GDM1 (cell line): ENCODE measurements around the gene UBE2G2.

Source experiments
- DNase-seq: peaks from one replicate; lab custom pipeline; 2025; lab: John Stamatoyannopoulos, UW

UBE2G2 gene, protein sequence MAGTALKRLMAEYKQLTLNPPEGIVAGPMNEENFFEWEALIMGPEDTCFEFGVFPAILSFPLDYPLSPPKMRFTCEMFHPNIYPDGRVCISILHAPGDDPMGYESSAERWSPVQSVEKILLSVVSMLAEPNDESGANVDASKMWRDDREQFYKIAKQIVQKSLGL

DNA sequence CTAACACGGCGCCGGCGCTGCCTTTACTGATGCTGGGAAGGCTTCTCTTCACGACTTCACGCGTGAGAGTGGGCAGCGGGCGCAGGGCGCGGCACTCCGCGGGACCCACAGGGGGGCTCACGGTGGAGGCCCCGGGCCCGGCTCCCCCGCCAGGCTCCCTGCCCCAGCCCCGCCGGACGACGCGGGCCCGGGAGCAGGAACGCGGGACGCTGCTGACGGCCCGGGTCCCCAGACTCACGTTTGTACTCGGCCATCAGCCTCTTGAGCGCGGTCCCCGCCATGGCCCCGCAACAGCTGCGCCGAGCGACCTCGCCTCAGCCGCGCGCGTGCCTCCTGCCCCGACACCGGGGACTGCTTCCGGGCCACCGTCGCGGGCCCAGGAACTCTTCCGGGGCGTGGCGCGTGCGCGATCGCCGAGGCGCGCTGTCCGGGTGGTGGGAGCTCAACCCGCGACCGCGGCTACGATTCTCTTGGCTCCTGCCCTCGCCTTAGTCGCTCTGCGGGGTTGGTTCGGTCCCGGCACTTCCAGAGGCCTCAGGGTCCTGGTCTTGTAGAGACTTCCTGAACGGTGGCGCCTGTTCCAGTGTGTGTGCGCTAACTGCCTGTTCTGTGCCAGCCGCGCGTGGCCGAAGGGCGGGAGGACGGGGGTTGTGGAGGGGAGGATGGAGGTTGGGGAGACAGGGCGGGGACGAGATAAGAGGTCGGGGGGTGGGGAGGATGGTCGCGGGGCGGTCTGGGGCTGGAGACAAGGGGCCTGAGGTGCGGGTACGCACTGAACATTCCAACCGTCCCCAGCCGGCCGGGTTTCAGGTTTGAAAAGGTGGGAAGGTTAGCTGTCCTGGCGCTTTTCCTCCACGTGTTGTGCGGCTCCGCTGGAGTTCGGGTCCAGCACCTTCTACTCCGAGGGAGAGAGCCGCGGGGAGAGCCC, at the start of gene UBE2G2:
TSS of gene UBE2G2 (minus strand) at position 353 of the 928 bp plus-strand sequence. CDS start at position 281, 72 bp downstream.
- DNase-seq = peak; percentile 76

DNA sequence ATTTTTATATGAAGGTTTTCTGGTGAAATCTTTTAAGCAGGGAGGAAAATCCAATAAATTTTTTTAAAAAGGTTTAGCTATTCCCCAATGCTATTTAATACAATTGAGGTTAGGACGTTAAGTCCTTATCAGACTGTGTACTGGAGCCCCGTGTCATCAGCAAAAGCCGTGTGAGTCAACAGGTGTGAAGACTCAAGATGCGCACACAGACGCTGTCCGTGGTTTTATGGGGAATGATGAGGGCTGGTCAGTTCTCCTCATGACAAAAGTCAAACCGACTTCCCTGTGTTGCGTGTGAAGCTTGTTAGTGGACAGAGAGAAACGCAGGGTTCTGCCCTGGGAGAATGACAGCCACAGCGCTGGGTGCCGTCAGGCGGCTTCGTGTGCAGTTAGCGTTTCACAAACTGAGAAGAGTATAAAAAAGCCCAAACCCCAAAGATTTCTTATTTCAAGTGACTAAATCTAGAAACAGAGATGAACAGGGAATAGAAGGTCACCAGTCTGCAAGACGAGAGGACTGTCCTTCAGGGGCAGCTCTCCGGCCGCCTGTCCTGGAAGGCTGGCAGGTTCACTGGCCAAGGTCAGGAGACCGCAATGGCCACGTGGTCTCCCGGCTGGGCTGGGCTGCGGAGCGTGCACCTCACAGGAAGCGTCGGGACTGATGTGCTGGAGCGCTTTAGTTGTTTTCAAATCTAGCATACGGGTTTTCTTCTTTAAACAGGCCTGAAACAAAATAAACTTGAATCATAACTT, 49.5 kb upstream of the UBE2G2 start:
- DNase-seq = no peak

DNA sequence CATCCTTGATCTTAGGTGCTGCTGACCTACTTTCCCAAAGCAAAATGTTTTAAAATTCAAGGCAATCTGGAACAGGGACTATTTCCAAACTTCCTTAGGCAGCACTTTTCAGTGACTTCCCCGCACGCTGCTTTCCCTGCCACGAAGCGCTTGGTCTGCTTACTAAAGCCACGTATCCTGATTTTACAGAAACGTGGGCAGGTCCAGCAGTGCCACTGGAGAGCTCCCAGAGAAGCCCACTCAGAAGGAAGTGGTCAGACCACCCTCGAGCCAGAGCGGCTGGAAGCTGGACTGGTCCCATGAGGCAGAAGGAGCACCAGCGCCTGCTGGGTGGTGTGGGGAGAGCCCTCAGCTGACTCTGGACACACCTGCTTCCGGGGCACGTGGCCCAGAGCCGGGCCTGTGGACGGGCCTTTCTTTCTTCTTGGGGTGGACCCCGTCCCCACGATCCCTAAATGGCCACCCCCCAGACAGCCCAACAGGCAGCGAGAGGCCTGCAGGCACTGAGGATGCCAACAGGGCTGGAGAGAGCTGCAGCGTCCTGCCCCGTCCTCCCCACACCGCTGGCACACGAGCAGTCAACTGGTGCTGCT, 48.7 kb upstream of the UBE2G2 start:
- no peak for DNase-seq

DNA sequence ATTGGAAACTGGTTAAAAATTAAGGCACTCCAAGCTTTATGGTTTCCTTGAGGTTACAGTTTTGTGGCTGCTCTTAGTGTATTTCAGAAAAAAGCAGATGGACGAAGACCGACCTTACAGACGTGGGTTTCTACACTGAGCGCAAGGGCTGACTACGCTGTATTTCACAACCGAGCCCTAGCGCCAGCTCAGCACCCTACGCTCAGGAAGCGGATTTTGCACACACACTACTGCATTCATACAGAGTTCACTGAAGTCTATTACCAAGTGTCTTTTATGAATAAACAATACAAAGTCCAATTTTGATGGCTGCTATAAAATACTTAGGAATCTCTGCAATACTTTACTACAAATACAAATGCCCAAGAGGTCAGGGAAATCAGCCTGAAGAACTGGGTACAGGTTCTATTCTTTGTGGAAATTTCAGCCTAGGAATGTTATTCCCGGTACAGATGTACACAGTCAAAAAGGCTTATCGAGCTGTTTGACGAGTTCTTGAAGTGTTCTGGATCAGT, 48.1 kb upstream of the UBE2G2 start:
- no peak for DNase-seq

DNA sequence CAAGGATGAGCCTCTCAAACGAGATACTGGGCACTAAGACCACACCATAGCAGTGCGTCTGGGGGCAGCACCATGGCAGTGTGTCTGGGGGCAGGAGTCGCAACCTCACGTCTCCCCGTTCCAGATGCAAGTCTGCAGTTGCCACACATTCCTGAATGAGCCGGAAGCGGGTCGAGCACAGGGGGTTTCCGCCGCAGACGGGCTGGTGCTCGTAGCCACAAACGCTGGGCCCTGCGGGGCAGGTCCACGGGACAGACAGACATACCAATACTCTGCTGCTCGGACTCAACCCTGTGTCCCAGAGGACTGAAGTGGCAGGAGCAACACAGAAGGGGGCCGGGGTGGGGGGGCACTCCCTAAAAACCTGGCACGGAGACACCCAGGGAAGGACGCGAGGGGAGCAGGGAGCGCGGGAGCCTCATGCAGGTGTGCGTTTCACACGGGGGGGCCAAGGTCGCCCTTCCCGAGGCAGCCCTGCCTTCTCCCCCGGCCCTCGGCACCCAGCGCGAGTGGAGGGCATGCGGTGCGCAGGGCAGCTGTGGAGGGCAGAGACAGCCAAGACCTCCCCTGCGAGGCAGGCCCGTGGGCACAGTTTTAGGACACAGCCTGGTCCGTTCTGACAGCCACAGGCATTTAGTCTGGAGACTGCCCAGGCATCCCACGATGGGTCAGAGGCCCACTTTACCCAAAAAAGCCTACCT, 47.4 kb upstream of the UBE2G2 start:
- no peak for DNase-seq

DNA sequence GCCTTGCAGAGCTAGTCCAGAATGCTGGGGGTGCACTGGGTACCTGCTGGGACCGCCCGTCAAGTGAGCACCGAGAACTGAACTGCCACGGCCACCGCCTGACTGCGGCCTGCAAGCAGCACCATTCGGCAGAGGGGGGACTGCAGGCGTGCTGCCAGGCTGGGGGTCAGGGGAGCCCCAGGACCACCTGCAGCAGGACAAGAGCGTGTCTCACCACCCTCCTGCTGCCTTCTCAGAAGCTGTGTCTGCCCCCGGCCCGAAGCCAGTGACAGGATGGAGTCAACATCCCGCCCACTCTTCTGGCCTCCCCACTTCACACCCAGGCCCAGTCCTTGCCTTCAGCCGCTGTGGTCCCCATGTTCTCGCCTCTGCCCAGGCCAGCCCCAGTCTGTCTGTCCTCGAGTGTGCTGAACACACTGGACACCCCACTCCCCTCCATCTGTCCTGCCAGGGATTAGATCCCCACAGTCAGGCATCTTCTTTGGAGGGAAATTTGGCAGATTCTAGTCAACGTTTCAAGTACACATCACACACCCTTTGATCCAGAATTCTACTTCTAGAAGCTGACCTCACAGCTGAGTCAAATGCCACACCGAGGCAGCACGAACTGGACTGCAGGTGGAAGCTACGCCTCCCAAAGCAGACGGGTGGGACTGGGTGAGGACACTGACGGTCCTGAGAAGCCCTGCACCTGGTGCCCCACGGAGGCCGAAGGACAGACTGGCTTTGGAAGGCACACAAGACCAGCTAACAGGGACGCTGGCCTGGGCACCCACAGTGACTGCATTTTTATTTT, 45.8 kb upstream of the UBE2G2 start:
- DNase-seq = no peak

DNA sequence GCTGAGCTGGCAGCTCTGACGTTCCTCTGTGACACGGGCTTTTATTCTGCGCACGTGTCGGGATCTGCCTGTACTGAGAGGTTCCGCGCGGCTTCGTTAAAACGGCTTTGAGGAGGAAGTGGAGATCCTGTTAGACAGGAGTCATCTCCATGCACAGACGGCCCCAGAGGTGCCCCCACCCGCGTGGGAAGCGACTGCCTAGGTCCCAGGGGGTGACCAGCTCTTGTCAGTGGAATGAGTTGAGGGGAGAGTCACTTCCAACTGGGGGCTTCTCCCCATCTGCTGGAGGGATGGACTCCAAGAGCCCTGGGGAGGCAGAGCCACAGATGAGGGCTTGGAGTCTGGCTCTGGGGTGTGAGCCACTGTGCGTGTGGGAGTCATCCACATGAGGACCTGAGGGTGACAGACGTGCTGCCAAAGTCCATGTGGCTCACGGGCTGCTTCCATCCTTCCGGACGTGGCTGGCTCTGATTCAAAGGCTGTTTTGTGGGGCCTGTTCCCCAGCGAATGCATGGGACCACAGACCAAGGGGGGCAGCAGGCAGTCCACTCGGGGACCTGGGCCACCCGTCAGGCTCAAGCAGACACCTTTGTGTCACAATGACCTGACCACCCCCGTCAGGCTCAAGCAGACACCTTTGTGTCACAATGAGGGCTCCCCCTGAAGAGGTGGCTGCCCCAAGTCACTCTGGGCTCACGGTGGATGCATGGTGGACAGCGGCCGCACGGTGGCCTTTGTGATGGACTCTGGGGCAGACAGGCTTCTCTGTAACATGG, 45.1 kb upstream of the UBE2G2 start:
- peak; percentile 56 for DNase-seq

DNA sequence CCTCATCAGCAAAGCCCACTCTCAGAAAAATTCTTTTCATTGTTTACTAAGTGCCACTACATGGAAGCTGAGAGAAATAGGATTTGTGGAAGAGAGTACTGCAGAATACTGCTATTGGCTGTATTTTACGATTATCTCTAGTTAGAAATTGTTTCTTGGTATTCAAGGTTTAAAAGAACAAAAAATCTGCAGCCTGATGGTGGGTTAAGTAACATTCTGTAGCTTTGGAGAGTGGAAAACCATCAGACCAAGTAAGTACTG, 44.5 kb upstream of the UBE2G2 start:
- no peak for DNase-seq

DNA sequence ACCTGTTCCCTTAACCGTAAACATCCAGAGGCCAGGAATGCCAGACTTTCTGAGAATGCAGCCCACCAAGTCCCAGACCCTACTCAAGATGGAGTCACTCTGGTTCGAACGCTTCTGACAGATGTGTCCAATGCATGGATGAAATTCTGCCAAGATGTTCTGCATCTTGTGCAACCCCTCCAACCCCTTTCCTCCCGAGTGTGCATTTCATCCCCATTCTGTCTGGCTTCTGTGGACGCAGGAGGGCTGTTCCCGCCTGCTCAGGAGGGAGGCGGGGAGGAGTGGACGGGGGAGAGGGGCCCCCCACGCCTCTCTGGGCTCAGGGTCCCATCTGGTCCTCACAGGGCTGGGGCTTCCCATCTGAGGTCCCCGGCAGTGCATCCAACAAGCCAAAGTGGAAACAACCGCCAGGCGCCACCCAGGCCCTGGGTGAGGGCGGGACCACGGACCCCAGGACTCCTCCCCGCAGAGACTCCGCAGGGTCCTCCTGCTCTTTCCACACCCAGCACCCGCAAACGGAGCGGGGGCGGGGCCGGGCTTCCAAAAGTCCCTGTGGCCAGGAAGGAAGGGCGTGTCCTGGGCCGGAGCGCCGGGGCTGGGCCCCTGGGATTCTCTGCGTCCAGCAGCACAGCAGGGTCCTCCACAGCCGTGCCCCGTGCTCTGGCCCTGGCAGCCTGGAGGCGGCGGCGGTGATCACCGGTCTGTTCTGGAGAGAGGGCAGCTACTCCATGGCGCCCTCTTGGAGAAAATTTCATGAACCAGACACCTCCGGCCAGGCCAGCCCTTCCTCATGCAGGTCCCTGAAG, 44.0 kb upstream of the UBE2G2 start:
- DNase-seq = peak; percentile 41

DNA sequence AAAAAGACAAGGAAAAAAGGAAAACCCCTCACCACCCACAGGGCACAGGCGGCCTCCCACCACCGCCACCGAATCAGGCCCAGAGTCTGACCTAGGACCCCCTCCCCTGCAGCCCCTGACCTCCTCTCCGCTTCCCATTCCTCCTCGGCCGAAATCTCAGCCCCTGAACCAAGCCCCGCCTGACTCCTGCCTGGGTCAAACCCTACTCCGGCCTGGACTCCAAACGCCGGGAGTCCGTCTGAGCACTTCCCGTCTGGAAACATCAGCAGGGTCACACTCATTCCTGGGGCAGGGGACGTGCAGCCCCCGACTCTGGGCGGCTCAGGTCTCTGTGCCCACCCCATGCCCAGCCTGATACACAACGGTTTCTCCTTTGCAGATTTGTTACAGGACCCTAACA, 42.6 kb upstream of the UBE2G2 start:
- DNase-seq = no peak

DNA sequence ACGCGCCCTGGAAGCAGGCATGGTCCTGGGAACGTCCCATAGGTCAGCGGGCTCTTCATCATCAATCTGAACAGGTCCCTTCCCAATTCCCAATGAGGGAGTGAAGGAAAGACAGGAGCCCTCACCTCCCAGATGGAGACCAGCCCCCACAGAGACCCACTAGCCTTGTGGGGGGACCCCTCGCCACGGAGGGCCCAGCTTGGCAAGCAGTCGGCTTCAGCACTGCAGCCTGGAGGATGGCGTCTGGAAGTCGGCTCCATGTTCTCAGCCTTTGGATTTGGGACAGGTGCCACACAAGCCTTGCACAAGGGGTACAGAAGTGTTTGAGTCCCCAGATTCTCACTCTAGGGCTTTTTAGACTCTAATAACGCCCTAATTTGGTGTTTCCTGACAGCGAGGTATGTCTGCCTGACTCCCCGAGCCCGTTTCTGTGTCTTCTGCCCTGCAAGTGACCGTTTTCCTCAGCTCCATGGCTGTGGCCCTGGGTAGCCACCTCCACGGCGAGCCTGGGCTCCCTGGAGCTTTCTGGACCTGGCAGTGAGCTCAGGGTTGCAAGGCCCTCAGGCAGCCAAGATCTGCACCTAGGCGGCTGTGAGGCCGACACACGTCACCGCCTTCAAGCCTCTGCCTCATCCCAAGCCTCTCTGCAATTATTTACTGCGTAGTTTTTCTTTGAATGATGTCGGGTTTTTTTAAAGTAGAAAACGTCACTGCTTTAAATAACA, 41.3 kb upstream of the UBE2G2 start:
- DNase-seq = no peak

DNA sequence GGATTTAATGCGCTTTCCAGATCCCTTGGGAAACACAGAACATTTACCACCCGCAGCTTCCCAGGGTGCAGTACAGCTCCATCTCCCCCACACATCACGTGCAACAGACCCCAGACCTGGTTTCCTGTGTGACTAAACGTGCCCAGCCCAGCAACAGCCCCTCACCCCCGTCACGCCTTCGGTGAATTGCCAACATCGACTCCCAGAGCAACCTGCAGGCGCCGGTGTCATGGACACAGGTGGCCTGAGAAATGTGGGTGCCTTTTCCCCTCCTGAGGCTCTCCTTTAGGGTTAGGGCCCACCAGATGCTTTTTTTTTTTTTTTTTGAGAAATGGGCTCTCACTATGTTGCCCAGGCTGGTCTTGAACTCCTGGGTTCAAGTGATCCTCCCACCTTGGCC, 40.5 kb upstream of the UBE2G2 start:
- no peak for DNase-seq

DNA sequence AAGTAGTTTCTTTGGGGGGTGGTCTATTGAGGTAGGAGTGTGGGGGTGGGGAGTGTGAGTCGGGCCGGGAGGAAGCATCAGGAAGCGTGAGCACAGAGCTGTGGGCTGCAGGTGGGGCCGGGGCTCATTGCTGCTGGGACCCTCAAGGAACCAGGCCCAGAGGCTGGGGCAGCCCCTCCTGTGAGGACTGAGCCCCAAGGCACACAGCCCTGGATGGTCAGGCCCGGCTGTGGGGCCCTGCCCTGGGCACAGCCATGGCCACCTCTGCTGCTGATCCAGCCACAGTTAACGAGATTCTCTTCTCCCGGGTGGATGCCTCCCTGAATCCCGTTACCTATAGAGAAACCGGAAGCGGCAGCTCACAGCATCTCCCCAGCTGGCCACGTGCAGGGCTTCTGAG, 39.2 kb upstream of the UBE2G2 start:
- DNase-seq = no peak

DNA sequence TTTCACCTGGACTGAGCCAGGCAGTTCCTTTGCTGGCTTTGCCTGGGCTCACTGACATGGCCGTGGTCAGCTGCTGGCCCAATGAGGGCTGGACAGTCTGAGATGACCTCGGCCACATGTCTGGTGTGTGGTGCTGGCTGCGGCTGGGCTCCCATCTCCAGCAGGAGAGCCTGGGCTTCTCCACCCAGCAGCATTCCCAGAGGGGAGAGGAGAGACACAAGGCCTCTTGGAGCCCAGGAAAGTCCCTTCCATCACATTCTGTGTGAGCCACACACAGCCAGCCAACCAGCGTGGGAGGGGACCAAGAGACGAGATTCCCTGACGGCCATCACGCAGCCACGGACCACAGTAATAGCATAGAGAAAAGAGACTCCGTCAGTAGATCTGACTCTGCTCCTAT, 37.3 kb upstream of the UBE2G2 start:
- no peak for DNase-seq

DNA sequence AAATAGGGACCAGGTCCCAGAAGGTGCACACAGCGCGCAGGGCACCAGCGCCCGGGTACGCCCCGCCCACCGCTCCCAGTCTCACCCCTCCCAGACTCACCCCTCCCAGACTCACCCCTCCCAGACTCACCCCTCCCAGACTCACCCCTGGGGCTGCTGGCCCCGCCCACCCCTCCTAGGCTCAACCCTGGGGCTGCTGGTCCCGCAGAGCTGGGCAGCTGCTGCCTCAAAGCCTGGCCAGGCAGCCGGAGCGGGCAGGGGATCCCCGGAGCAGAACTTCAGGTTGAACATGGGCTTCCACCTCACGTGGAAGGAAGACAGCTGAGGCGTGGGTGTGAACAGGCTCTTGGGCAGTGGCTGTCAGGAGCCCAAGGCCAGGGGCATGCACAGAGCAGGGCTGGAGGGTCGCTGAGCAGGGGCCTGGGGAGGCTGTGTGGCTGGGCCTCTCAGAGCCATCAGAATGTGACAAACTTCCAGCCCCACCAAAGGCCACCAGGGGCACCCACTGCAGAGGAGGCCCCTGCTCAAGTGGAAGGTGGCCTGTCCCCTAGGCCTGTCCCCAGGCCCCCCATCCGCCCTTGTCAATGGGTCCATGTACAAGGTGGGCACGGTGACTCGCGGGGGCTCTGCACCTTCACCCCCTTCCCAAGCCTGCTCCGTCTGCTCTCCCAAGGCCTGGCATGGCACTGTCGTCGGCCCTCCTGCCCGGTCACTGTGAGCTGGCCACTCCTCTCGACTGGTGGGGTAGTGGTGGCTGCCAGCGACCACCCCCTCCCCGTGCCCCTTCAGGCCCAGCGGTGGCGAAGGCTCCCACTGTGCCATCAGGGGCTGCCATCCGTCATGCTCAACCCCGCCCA, 36.6 kb upstream of the UBE2G2 start:
- DNase-seq = no peak

DNA sequence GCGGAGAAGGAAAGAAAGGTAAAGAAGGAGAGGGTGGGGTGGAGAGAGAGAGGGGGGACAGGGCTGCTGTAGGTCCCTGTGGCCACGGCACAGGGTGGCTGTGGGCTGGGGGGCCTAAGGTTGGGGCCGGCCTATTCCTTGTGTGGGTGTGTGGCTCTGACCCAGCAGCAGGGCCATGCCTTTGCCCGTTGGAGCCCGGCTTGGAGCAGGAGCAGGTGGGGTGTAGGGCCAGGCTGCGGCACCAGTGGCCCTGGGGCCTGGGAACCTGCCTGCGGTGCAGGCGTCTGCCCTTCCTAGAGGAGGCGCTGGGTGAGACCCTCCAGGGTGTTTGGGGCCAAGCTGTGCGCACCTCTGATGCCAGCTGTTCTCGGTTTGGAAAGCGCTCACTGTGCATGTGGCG, 35.9 kb upstream of the UBE2G2 start:
- no peak for DNase-seq

DNA sequence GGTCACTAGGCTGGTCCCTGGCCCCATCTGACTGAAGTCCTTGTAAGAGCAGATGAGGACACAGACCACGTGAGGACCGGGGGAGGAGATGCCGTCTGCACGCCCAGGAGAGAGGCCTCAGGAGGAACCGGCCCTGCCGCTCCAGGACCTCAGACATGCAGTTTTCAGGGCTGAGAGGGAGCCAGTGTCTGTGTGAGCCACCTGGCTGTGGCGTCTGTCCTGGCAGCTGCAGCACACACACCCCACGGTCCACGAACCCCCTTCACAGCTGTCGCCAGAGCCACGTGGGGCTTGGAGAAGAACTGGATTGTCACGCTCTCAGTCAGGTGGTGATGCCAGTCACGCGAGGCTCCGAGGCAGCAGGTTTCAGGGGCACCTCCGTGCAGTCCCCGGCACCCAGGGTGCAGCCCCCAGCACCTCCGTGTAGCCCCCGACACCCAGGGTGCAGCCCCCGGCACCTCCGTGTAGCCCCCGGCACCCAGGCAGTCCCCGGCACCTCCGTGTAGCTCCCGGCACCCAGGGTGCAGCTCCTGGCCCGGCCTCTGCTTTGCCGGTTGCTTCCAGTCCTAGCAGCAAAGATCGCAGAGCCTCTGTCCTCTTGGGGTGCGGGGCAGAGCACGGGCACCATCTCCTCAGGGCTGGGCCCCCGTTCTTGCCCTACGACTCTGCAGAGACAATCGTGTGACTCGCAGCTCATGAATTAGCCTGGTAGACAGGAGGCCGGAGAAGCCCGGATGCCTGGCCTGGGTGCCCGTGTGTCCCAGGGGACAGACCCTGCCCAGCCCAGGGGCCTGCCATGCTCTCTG, 35.2 kb upstream of the UBE2G2 start:
- no peak for DNase-seq
